ENCODE results near the gene CRB1. TPM values are rescaled to one million over a fixed set of nuclear protein-coding genes. Genes with fewer than 3 reads are reported as not detected.

Gene CRB1
- total and polyA plus RNA-seq, 2 donors from 2014 or later: 0.16 to 1.2 TPM

- Histone ChIP-seq H3K27ac (ENCODE audit: low read depth in 2 of 2, low read length in 2 of 2) (no peak overlapping the region), H3K9ac (ENCODE audit: low read length in 3 of 3) (no peak overlapping the region), H3K27me3 (ENCODE audit: control insufficient read depth, insufficient read depth, low read length) (no peaks in the 10 kb centered on the region), H3K4me1 (ENCODE audit: control insufficient read depth in 2 of 3, insufficient read depth in 2 of 3, low read depth in 1 of 3, low read length in 3 of 3) (no peaks in the 10 kb centered on the region), H3K36me3 (ENCODE audit: control insufficient read depth in 2 of 3, insufficient read depth in 3 of 3, low read length in 3 of 3) (no peaks in the 10 kb centered on the region), H3K9me3 (ENCODE audit: control insufficient read depth in 2 of 3, insufficient read depth in 1 of 3, low read length in 3 of 3) (no peaks in the 10 kb centered on the region), H3K4me3 (ENCODE audit: low read length in 3 of 3) (no peak overlapping the region)
- FAIRE-seq (no peak), DNase-seq (no peak)
- intact Hi-C loops (cut with DNase I): no loop called here
- TF ChIP-seq CTCF (IDR thresholded peaks at IDR 0.05; ENCODE audit: borderline replicate concordance, extremely low read depth, insufficient read depth): no peak
Measured at GRCh38 chr1:197235355-197235754, 32.7 kb upstream of the CRB1 start.

- no peak for TF ChIP-seq CTCF (IDR thresholded peaks at IDR 0.05; ENCODE audit: borderline replicate concordance, extremely low read depth, insufficient read depth)
- intact Hi-C loops (cut with DNase I): no loop called here
- Histone ChIP-seq H3K4me3 (ENCODE audit: low read length in 3 of 3) (no peak overlapping the region), H3K9ac (ENCODE audit: low read length in 3 of 3) (no peak overlapping the region), H3K9me3 (ENCODE audit: control insufficient read depth in 2 of 3, insufficient read depth in 1 of 3, low read length in 3 of 3) (no peaks in the 10 kb centered on the region), H3K4me1 (ENCODE audit: control insufficient read depth in 2 of 3, insufficient read depth in 2 of 3, low read depth in 1 of 3, low read length in 3 of 3) (no peaks in the 10 kb centered on the region), H3K36me3 (ENCODE audit: control insufficient read depth in 2 of 3, insufficient read depth in 3 of 3, low read length in 3 of 3) (no peaks in the 10 kb centered on the region), H3K27ac (ENCODE audit: low read depth in 2 of 2, low read length in 2 of 2) (no peak overlapping the region), H3K27me3 (ENCODE audit: control insufficient read depth, insufficient read depth, low read length) (no peaks in the 10 kb centered on the region)
- FAIRE-seq (no peak), DNase-seq (no peak)
Measured at GRCh38 chr1:197247465-197247864, 20.6 kb upstream of the CRB1 start.

- DNase-seq (peak in 1 of 5 donors; percentile 12), FAIRE-seq (no peak)
- no peak for TF ChIP-seq CTCF (IDR thresholded peaks at IDR 0.05; ENCODE audit: borderline replicate concordance, extremely low read depth, insufficient read depth)
- H3K4me3 ChIP-seq (ENCODE audit: low read length in 3 of 3): no peak overlapping the region
- no peaks in the 10 kb centered on the region for H3K36me3 ChIP-seq (ENCODE audit: control insufficient read depth in 2 of 3, insufficient read depth in 3 of 3, low read length in 3 of 3)
- H3K9ac ChIP-seq (ENCODE audit: low read length in 3 of 3): no peak overlapping the region
- no peaks in the 10 kb centered on the region for H3K9me3 ChIP-seq (ENCODE audit: control insufficient read depth in 2 of 3, insufficient read depth in 1 of 3, low read length in 3 of 3)
- H3K27ac ChIP-seq (ENCODE audit: low read depth in 2 of 2, low read length in 2 of 2): no peak overlapping the region
- intact Hi-C loops (cut with DNase I): no loop called here
- no peaks in the 10 kb centered on the region for H3K27me3 ChIP-seq (ENCODE audit: control insufficient read depth, insufficient read depth, low read length)
- no peaks in the 10 kb centered on the region for H3K4me1 ChIP-seq (ENCODE audit: control insufficient read depth in 2 of 3, insufficient read depth in 2 of 3, low read depth in 1 of 3, low read length in 3 of 3)
Measured at GRCh38 chr1:197249324-197249723, 18.7 kb upstream of the CRB1 start.

- intact Hi-C loops (cut with DNase I): no loop called here
- Histone ChIP-seq H3K27me3 (ENCODE audit: control insufficient read depth, insufficient read depth, low read length) (no peaks in the 10 kb centered on the region), H3K9ac (ENCODE audit: low read length in 3 of 3) (no peak overlapping the region), H3K4me1 (ENCODE audit: control insufficient read depth in 2 of 3, insufficient read depth in 2 of 3, low read depth in 1 of 3, low read length in 3 of 3) (no peaks in the 10 kb centered on the region), H3K27ac (ENCODE audit: low read depth in 2 of 2, low read length in 2 of 2) (no peak overlapping the region), H3K4me3 (ENCODE audit: low read length in 3 of 3) (no peak overlapping the region), H3K9me3 (ENCODE audit: control insufficient read depth in 2 of 3, insufficient read depth in 1 of 3, low read length in 3 of 3) (no peaks in the 10 kb centered on the region), H3K36me3 (ENCODE audit: control insufficient read depth in 2 of 3, insufficient read depth in 3 of 3, low read length in 3 of 3) (no peaks in the 10 kb centered on the region)
- DNase-seq (no peak), FAIRE-seq (no peak)
- TF ChIP-seq CTCF (IDR thresholded peaks at IDR 0.05; ENCODE audit: borderline replicate concordance, extremely low read depth, insufficient read depth): no peak
Measured at GRCh38 chr1:197250616-197251015, 17.4 kb upstream of the CRB1 start.

Data from kidney (tissue), 14 donors.